Left kidney (tissue), 2 donors: ENCODE data around the gene WNK2. TPM values are rescaled to one million over a fixed set of nuclear protein-coding genes. Genes with fewer than 3 reads are reported as not detected.
A peak's percentile ranks its signal among the peaks of the same experiment; 100 is the strongest.
"Not testable (repeated sequence)": the region's sequence is repeated elsewhere in the genome, so short reads cannot be mapped to it uniquely, and the experiment has no call there.

Source experiments
- DNase-seq: peaks from one replicate; pipeline ENCODE4 v3.0.0-alpha.2; 2013
- polyA plus RNA-seq: library from polyadenylated mRNA; unstranded; fragments of 120-200 nt; gene quantifications from one replicate; pipeline ENCODE4 v1.2.1, GENCODE V29; 2013; ENCODE audit not compliant: insufficient read length

WNK2 gene
- polyA plus RNA-seq, 1 donor: 28.5 TPM

- DNase-seq: no peak
Observed at GRCh38 chr9:93336720-93337119, 152.8 kb downstream of the WNK2 start.

- not testable (repeated sequence) for DNase-seq
Observed at GRCh38 chr9:93338196-93338595, 154.3 kb downstream of the WNK2 start.

GRCh38 chr9:93340091-93340490, 156.2 kb downstream of the WNK2 start:
- DNase-seq: no peak

- DNase-seq: not testable (repeated sequence)
Observed at GRCh38 chr9:93341820-93342219, 157.9 kb downstream of the WNK2 start.

GRCh38 chr9:93342428-93342827, 158.5 kb downstream of the WNK2 start:
- DNase-seq: not testable (repeated sequence)

- DNase-seq: no peak
Observed at GRCh38 chr9:93343663-93344062, 159.7 kb downstream of the WNK2 start.

- DNase-seq: peak; percentile 18
Observed at GRCh38 chr9:93345643-93346230, 161.8 kb downstream of the WNK2 start.

GRCh38 chr9:93346231-93347112, 162.5 kb downstream of the WNK2 start:
- peak; percentile 29 for DNase-seq

- not testable (repeated sequence) for DNase-seq
Observed at GRCh38 chr9:93347371-93347975, 163.5 kb downstream of the WNK2 start.

GRCh38 chr9:93353413-93354310, 169.7 kb downstream of the WNK2 start:
- not testable (repeated sequence) for DNase-seq

- DNase-seq: no peak
Observed at GRCh38 chr9:93354451-93354850, 170.5 kb downstream of the WNK2 start.

GRCh38 chr9:93355827-93356226, 171.9 kb downstream of the WNK2 start:
- DNase-seq: no peak

GRCh38 chr9:93357649-93358048, 173.7 kb downstream of the WNK2 start:
- DNase-seq: no peak

GRCh38 chr9:93359907-93360306, 176.0 kb downstream of the WNK2 start:
- not testable (repeated sequence) for DNase-seq

- no peak for DNase-seq
Observed at GRCh38 chr9:93361995-93362394, 178.1 kb downstream of the WNK2 start.

- no peak for DNase-seq
Observed at GRCh38 chr9:93364734-93365426, 180.9 kb downstream of the WNK2 start.

GRCh38 chr9:93365427-93366118, 181.6 kb downstream of the WNK2 start:
- DNase-seq: no peak

GRCh38 chr9:93366119-93366447, 182.1 kb downstream of the WNK2 start:
- DNase-seq: no peak

- DNase-seq: not testable (repeated sequence)
Observed at GRCh38 chr9:93366486-93366885, 182.5 kb downstream of the WNK2 start.

GRCh38 chr9:93368437-93368836, 184.5 kb downstream of the WNK2 start:
- DNase-seq: no peak

GRCh38 chr9:93369686-93370085, 185.7 kb downstream of the WNK2 start:
- no peak for DNase-seq
